ENCODE data around the gene NUB1. TPM values are rescaled to one million over a fixed set of nuclear protein-coding genes. Genes with fewer than 3 reads are reported as not detected.

NUB1 gene
- total and polyA plus RNA-seq, 7 donors = 23.6 to 56.2 (median 46.0) TPM

- no peak for DNase-seq
- 79 to 83% (median 81%) methylated on average over 8 of the region's 8 CpGs for WGBS, 3 donors
Observed at GRCh38 chr7:151308791-151309190, 32.8 kb upstream of the NUB1 start.

GRCh38 chr7:151309311-151309710 is 32.3 kb upstream of the NUB1 start:
- ATAC-seq = no peak
- Histone ChIP-seq H3K9me3 (peaks cover 5% of the 10 kb centered on the region), H3K4me3 (no peak overlapping the region), H3K27me3 (ENCODE audit: insufficient read depth in 3 of 3, low read length in 2 of 3) (peaks cover 0 to 10% (median 1%) of the 10 kb centered on the region in 3 donors), H3K27ac (no peak overlapping the region), H3K4me1 (no peaks in the 10 kb centered on the region), H3K36me3 (ENCODE audit: insufficient read depth in 1 of 2, low read depth in 1 of 2) (no peaks in the 10 kb centered on the region)
- WGBS, 3 donors = 52 to 56% (median 54%) methylated on average over 4 of the region's 4 CpGs
- TF ChIP-seq CTCF (IDR thresholded peaks at IDR 0.05) = no peak
- intact Hi-C loops (cut with DNase I) = loop anchor here in 1 of 2 donors (5.0 to 10.0 kb wide), 2 partner anchors 67 to 115 kb away; no protein-coding TSS in a partner anchor
- no peak for DNase-seq

More at GRCh38 chr7:151308791-151309190, 32.8 kb upstream of the NUB1 start:
- Histone ChIP-seq H3K4me3 (no peak overlapping the region), H3K9me3 (peaks cover 5% of the 10 kb centered on the region), H3K27ac (no peak overlapping the region), H3K36me3 (ENCODE audit: insufficient read depth in 1 of 2, low read depth in 1 of 2) (no peaks in the 10 kb centered on the region), H3K4me1 (peaks cover under 1% of the 10 kb centered on the region), H3K27me3 (ENCODE audit: insufficient read depth in 3 of 3, low read length in 2 of 3) (peaks cover 0 to 15% (median 1%) of the 10 kb centered on the region in 3 donors)
- no peak for ATAC-seq
- intact Hi-C loops (cut with DNase I) = loop anchor here in 1 of 2 donors (5.0 to 10.0 kb wide), 2 partner anchors 66 to 114 kb away; no protein-coding TSS in a partner anchor
- no peak for TF ChIP-seq CTCF (IDR thresholded peaks at IDR 0.05)

GRCh38 chr7:151310578-151310977 is 31.0 kb upstream of the NUB1 start:
- intact Hi-C loops (cut with DNase I) = no loop called here

GRCh38 chr7:151311294-151311864 is 30.2 kb upstream of the NUB1 start:
- Histone ChIP-seq H3K4me1 (no peaks in the 10 kb centered on the region), H3K9me3 (peaks cover 5% of the 10 kb centered on the region), H3K27me3 (ENCODE audit: insufficient read depth in 3 of 3, low read length in 2 of 3) (peaks cover 0 to 8% (median 1%) of the 10 kb centered on the region in 3 donors), H3K4me3 (no peak overlapping the region), H3K27ac (no peak overlapping the region), H3K36me3 (ENCODE audit: insufficient read depth in 1 of 2, low read depth in 1 of 2) (no peaks in the 10 kb centered on the region)
- 64 to 68% (median 67%) methylated on average over 6 of the region's 6 CpGs for WGBS, 3 donors
- DNase-seq = no peak
- no peak for ATAC-seq
- intact Hi-C loops (cut with DNase I) = no loop called here
- no peak for TF ChIP-seq CTCF (IDR thresholded peaks at IDR 0.05)

More at GRCh38 chr7:151310578-151310977, 31.0 kb upstream of the NUB1 start:
- Histone ChIP-seq H3K27me3 (ENCODE audit: insufficient read depth in 3 of 3, low read length in 2 of 3) (peaks cover 0 to 8% (median 1%) of the 10 kb centered on the region in 3 donors), H3K9me3 (peaks cover 5% of the 10 kb centered on the region), H3K27ac (no peak overlapping the region), H3K4me3 (no peak overlapping the region), H3K36me3 (ENCODE audit: insufficient read depth in 1 of 2, low read depth in 1 of 2) (no peaks in the 10 kb centered on the region), H3K4me1 (no peaks in the 10 kb centered on the region)
- ATAC-seq (no peak), DNase-seq (no peak)
- 37 to 46% (median 40%) methylated on average over 4 of the region's 4 CpGs for WGBS, 3 donors
- peak; percentile 24 for TF ChIP-seq CTCF (IDR thresholded peaks at IDR 0.05)

- Histone ChIP-seq H3K4me3 (no peak overlapping the region), H3K27me3 (ENCODE audit: insufficient read depth in 3 of 3, low read length in 2 of 3) (no peaks in the 10 kb centered on the region), H3K36me3 (ENCODE audit: insufficient read depth in 1 of 2, low read depth in 1 of 2) (no peaks in the 10 kb centered on the region), H3K4me1 (no peaks in the 10 kb centered on the region), H3K27ac (no peak overlapping the region), H3K9me3 (peaks cover 5% of the 10 kb centered on the region)
- intact Hi-C loops (cut with DNase I) = no loop called here
- no peak for TF ChIP-seq CTCF (IDR thresholded peaks at IDR 0.05)
- 81 to 87% (median 86%) methylated on average over 6 of the region's 6 CpGs for WGBS, 3 donors
- ATAC-seq (no peak), DNase-seq (no peak)
Observed at GRCh38 chr7:151312356-151312755, 29.3 kb upstream of the NUB1 start.
